Left lobe of liver (tissue), 2 donors: ENCODE measurements around the gene NTN4. TPM values are rescaled to one million over a fixed set of nuclear protein-coding genes. Genes with fewer than 3 reads are reported as not detected.
"Not testable (repeated sequence)": the region's sequence is repeated elsewhere in the genome, so short reads cannot be mapped to it uniquely, and the experiment has no call there.

ENCODE experiments used
- ATAC-seq: fragments of 200-7000 bp; cut with Tn5 transposase; one replicate; pipeline ENCODE4 v1.9.1; 2020; ENCODE audit warnings: mild to moderate bottlenecking, moderate library complexity
- DNase-seq: peaks from one replicate; pipeline ENCODE4 v3.0.0-alpha.2; 2020; ENCODE audit warnings: low spot score
- total RNA-seq: library from RNA; stranded (reverse); gene quantifications from one replicate; pipeline ENCODE4 v1.2.1, GENCODE V29; 2021
- donor health status: DM: no; HTN: no; CAD: no; lungs with moderate emphysema.
- donor health status: DM: no; HTN: yes; CAD: no.

NTN4 gene
- total RNA-seq, 1 donor from 2014 or later = 20.7 TPM

GRCh38 chr12:95629392-95629791, 161.2 kb downstream of the NTN4 start:
- ATAC-seq (no peak), DNase-seq (no peak)

- no peak for DNase-seq
- ATAC-seq = no peak
Measured at GRCh38 chr12:95626854-95627253, 163.7 kb downstream of the NTN4 start.

GRCh38 chr12:95625012-95625411, 165.6 kb downstream of the NTN4 start:
- DNase-seq = no peak
- ATAC-seq = peak; percentile 50

GRCh38 chr12:95624589-95624988, 166.0 kb downstream of the NTN4 start:
- DNase-seq (no peak), ATAC-seq (peak; percentile 19)

GRCh38 chr12:95623554-95624170, 166.9 kb downstream of the NTN4 start:
- peak; percentile 70 for DNase-seq
- peak; percentile 95 for ATAC-seq

- ATAC-seq = no peak
- DNase-seq = no peak
Measured at GRCh38 chr12:95622879-95623278, 167.7 kb downstream of the NTN4 start.

- DNase-seq (no peak), ATAC-seq (no peak)
Measured at GRCh38 chr12:95621725-95622124, 168.8 kb downstream of the NTN4 start.

GRCh38 chr12:95620171-95620570, 170.4 kb downstream of the NTN4 start:
- ATAC-seq (no peak), DNase-seq (no peak)

GRCh38 chr12:95616470-95616869, 174.1 kb downstream of the NTN4 start:
- not testable (repeated sequence) for DNase-seq, ATAC-seq

- DNase-seq (no peak), ATAC-seq (no peak)
Measured at GRCh38 chr12:95615749-95616148, 174.8 kb downstream of the NTN4 start.

- ATAC-seq = no peak
- DNase-seq = no peak
Measured at GRCh38 chr12:95614390-95614982, 176.1 kb downstream of the NTN4 start.

- no peak for ATAC-seq
- no peak for DNase-seq
Measured at GRCh38 chr12:95613021-95613420, 177.5 kb downstream of the NTN4 start.

- no peak for ATAC-seq
- DNase-seq = no peak
Measured at GRCh38 chr12:95611676-95612309, 178.8 kb downstream of the NTN4 start.

- peak; percentile 49 for DNase-seq
- peak; percentile 91 for ATAC-seq
Measured at GRCh38 chr12:95608252-95609033, 182.1 kb downstream of the NTN4 start.

Other genes with a start within 250 kb of the NTN4 start
- gene USP44, start 239.3 kb downstream of the NTN4 start, total RNA-seq = 0.18 TPM
- gene SNRPF, start 68.2 kb upstream of the NTN4 start, total RNA-seq = 8.5 TPM
- gene CCDC38, start 151.8 kb upstream of the NTN4 start, total RNA-seq = 0.93 TPM
- gene AMDHD1, start 152.6 kb upstream of the NTN4 start, total RNA-seq = 81.5 TPM
- 210 TPM for gene HAL, start 205.6 kb upstream of the NTN4 start, total RNA-seq
- gene LTA4H, start 244.8 kb upstream of the NTN4 start, total RNA-seq = 17.7 TPM